ENCODE data around the gene FREY1. TPM values are rescaled to one million over a fixed set of nuclear protein-coding genes. Genes with fewer than 3 reads are reported as not detected.

The FREY1 gene
- total and polyA plus RNA-seq, 9 of the 15 experiments (the other 6 are each of a cell fraction or from before 2014, with no cell fraction given) = 0.25 to 1.5 (median 1.1) TPM; not detected in 5

DNA sequence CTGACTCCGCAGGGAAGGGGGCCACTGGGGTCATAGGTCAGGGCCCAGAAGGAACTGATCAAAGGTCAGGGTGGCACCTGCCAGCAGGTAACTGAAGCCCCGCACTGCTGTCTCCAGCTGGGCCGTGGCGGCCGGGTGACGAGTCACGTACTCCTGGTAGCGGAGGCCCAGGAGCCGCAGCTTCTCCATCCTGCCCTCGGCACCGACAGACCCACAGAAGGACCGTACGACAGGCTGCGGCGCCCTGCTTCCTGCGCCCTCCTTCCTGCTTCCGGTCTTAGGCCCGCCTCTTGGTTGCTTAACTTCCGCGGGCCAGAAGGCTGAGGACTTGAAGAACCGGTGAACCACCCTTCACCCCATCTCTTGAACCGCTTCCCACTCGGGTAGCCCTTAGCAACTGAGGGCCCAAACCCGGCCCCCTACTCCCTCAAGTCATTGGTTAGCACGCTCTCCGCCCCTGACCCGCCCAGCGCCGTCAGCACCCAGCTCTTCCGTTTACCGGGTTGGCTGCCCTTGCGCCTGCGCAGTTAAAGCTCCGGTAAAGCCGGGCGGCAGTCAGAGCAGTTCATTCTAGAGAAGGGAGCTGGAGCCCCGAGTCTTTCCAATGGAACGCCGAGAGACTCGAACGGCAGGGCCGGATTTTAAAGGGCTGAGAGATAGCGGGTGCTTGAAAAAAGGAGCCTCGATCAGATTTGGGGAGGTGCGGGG is 10.7 kb upstream of the FREY1 start, which contains the start of gene PEX16 (continued):
- TF ChIP-seq TFAM (CRISPR knock-in tag; conservative IDR thresholded peaks at IDR 0.05) (no peak), GATA2 (CRISPR knock-in tag; IDR thresholded peaks at IDR 0.05) (no peak), ZNF583 (CRISPR knock-in tag; IDR thresholded peaks at IDR 0.05) (no peak), SREBF2 (CRISPR knock-in tag; IDR thresholded peaks at IDR 0.05) (no peak), TAL1 (IDR thresholded peaks at IDR 0.05) (no peak), MAZ (CRISPR knock-in tag; conservative IDR thresholded peaks at IDR 0.05 in 1 of 2, IDR thresholded peaks at IDR 0.05 in 1 of 2) (peak; percentile 40 to 60; a peak in 3 of 4 replicates), SMAD3 (CRISPR knock-in tag; conservative IDR thresholded peaks at IDR 0.05) (no peak), EHMT2 (IDR thresholded peaks at IDR 0.05) (no peak), ZC3H8 (IDR thresholded peaks at IDR 0.05) (no peak), HNRNPH1 (optimal IDR thresholded peaks at IDR 0.05; ENCODE audit: low read depth, low read length) (no peak), ZNF23 (CRISPR knock-in tag; IDR thresholded peaks at IDR 0.05) (no peak)
- TF ChIP-seq, protein P1, sequence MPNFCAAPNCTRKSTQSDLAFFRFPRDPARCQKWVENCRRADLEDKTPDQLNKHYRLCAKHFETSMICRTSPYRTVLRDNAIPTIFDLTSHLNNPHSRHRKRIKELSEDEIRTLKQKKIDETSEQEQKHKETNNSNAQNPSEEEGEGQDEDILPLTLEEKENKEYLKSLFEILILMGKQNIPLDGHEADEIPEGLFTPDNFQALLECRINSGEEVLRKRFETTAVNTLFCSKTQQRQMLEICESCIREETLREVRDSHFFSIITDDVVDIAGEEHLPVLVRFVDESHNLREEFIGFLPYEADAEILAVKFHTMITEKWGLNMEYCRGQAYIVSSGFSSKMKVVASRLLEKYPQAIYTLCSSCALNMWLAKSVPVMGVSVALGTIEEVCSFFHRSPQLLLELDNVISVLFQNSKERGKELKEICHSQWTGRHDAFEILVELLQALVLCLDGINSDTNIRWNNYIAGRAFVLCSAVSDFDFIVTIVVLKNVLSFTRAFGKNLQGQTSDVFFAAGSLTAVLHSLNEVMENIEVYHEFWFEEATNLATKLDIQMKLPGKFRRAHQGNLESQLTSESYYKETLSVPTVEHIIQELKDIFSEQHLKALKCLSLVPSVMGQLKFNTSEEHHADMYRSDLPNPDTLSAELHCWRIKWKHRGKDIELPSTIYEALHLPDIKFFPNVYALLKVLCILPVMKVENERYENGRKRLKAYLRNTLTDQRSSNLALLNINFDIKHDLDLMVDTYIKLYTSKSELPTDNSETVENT (CRISPR knock-in tag; IDR thresholded peaks at IDR 0.05) = no peak
- TF ChIP-seq, protein P2, sequence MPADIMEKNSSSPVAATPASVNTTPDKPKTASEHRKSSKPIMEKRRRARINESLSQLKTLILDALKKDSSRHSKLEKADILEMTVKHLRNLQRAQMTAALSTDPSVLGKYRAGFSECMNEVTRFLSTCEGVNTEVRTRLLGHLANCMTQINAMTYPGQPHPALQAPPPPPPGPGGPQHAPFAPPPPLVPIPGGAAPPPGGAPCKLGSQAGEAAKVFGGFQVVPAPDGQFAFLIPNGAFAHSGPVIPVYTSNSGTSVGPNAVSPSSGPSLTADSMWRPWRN (IDR thresholded peaks at IDR 0.05; ENCODE audit: low read depth) = no peak; the same call in 1 of the 2 replicates
- TF ChIP-seq, protein P3, sequence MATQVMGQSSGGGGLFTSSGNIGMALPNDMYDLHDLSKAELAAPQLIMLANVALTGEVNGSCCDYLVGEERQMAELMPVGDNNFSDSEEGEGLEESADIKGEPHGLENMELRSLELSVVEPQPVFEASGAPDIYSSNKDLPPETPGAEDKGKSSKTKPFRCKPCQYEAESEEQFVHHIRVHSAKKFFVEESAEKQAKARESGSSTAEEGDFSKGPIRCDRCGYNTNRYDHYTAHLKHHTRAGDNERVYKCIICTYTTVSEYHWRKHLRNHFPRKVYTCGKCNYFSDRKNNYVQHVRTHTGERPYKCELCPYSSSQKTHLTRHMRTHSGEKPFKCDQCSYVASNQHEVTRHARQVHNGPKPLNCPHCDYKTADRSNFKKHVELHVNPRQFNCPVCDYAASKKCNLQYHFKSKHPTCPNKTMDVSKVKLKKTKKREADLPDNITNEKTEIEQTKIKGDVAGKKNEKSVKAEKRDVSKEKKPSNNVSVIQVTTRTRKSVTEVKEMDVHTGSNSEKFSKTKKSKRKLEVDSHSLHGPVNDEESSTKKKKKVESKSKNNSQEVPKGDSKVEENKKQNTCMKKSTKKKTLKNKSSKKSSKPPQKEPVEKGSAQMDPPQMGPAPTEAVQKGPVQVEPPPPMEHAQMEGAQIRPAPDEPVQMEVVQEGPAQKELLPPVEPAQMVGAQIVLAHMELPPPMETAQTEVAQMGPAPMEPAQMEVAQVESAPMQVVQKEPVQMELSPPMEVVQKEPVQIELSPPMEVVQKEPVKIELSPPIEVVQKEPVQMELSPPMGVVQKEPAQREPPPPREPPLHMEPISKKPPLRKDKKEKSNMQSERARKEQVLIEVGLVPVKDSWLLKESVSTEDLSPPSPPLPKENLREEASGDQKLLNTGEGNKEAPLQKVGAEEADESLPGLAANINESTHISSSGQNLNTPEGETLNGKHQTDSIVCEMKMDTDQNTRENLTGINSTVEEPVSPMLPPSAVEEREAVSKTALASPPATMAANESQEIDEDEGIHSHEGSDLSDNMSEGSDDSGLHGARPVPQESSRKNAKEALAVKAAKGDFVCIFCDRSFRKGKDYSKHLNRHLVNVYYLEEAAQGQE (IDR thresholded peaks at IDR 0.05; ENCODE audit: borderline replicate concordance) = peak; percentile 98
- TF ChIP-seq, protein P3 (CRISPR knock-in tag; IDR thresholded peaks at IDR 0.05; ENCODE audit: low read depth) = peak; percentile 78; the same call in 1 of the 2 replicates
- TF ChIP-seq, protein P4, sequence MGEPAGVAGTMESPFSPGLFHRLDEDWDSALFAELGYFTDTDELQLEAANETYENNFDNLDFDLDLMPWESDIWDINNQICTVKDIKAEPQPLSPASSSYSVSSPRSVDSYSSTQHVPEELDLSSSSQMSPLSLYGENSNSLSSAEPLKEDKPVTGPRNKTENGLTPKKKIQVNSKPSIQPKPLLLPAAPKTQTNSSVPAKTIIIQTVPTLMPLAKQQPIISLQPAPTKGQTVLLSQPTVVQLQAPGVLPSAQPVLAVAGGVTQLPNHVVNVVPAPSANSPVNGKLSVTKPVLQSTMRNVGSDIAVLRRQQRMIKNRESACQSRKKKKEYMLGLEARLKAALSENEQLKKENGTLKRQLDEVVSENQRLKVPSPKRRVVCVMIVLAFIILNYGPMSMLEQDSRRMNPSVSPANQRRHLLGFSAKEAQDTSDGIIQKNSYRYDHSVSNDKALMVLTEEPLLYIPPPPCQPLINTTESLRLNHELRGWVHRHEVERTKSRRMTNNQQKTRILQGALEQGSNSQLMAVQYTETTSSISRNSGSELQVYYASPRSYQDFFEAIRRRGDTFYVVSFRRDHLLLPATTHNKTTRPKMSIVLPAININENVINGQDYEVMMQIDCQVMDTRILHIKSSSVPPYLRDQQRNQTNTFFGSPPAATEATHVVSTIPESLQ (CRISPR knock-in tag; IDR thresholded peaks at IDR 0.05) = no peak

Data from K562 (cell line).